ENCODE data around the gene C6. TPM values are rescaled to one million over a fixed set of nuclear protein-coding genes. Genes with fewer than 3 reads are reported as not detected.

Gene C6
- total and polyA plus RNA-seq, 2 donors (not counting 1 experiment from before 2014, with no cell fraction given), result not detected

DNA sequence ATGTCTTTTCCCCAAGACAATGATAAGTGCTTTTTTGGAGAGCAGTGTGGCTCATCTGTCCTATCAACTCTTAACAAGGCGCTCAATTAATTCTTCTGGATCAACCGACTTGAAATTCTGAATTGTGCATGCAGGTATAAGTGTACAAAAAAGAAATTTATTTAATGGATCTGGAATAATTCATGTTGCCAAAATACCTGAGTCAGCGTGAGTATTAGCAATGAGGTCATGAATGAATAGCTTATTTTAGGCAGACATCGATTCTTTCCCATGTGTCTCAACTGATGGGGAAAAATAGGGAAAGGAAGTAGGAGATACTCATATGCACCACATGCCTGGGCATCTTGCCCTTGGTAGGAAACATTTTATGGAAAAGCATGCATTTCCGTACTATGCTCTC lies 68.0 kb downstream of the C6 start:
- Mint-ChIP-seq H3K9me3 (ENCODE audit: insufficient read depth) (no peaks in the 10 kb centered on the region), H3K27me3 (no peaks in the 10 kb centered on the region), H3K27ac (no peak overlapping the region), H3K4me3 (no peak overlapping the region), H3K4me1 (no peaks in the 10 kb centered on the region)
- no peaks in the 10 kb centered on the region for H3K79me2 ChIP-seq (ENCODE audit: control insufficient read depth, insufficient read depth, low read length)
- 91% methylated on average over 2 of the region's 5 CpGs for WGBS (ENCODE audit: insufficient coverage)
- H3K9me3 ChIP-seq (ENCODE audit: control extremely low read depth in 1 of 3, control insufficient read depth in 2 of 3, insufficient read depth in 1 of 3, low read length in 2 of 3), result peaks cover 0 to 3% (median 0%) of the 10 kb centered on the region in 3 donors
- H3K36me3 ChIP-seq (replicated peaks in 1 of 2; ENCODE audit: control extremely low read depth in 1 of 2, control insufficient read depth in 1 of 2, extremely low read depth in 1 of 2, insufficient read depth in 2 of 2, low read length in 1 of 2), result no peaks in the 10 kb centered on the region
- intact Hi-C loops (cut with micrococcal nuclease), result no loop called here
- no peak for DNase-seq
- H3K4me3 ChIP-seq (ENCODE audit: control extremely low read depth in 1 of 5, extremely low read depth in 1 of 5, insufficient read depth in 1 of 5, low read depth in 2 of 5, low read length in 4 of 5), result no peak overlapping the region
- ATAC-seq (ENCODE audit: low read depth), result no peak
- TF ChIP-seq, protein P1, sequence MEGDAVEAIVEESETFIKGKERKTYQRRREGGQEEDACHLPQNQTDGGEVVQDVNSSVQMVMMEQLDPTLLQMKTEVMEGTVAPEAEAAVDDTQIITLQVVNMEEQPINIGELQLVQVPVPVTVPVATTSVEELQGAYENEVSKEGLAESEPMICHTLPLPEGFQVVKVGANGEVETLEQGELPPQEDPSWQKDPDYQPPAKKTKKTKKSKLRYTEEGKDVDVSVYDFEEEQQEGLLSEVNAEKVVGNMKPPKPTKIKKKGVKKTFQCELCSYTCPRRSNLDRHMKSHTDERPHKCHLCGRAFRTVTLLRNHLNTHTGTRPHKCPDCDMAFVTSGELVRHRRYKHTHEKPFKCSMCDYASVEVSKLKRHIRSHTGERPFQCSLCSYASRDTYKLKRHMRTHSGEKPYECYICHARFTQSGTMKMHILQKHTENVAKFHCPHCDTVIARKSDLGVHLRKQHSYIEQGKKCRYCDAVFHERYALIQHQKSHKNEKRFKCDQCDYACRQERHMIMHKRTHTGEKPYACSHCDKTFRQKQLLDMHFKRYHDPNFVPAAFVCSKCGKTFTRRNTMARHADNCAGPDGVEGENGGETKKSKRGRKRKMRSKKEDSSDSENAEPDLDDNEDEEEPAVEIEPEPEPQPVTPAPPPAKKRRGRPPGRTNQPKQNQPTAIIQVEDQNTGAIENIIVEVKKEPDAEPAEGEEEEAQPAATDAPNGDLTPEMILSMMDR (IDR thresholded peaks at IDR 0.05), result no peak
- no peak for TF ChIP-seq EZH2 (IDR thresholded peaks at IDR 0.05; ENCODE audit: borderline replicate concordance, insufficient read depth, low read depth, low read length, poor library complexity, severe bottlenecking)
- H4K20me1 ChIP-seq (ENCODE audit: control insufficient read depth, insufficient read depth, low read length, poor library complexity, severe bottlenecking), result no peaks in the 10 kb centered on the region
- H3K4me2 ChIP-seq (replicated peaks; ENCODE audit: low read depth, low read length, poor library complexity, severe bottlenecking), result no peak overlapping the region
- no peak overlapping the region for H2AFZ ChIP-seq (ENCODE audit: insufficient read depth, low read depth, low read length, poor library complexity, severe bottlenecking)
- no peaks in the 10 kb centered on the region for H3K4me1 ChIP-seq (ENCODE audit: control insufficient read depth in 2 of 2, insufficient read depth in 2 of 2, low read length in 2 of 2)
- no peaks in the 10 kb centered on the region for H3K27me3 ChIP-seq (replicated peaks in 1 of 4; ENCODE audit: control extremely low read depth in 1 of 4, control insufficient read depth in 3 of 4, insufficient read depth in 4 of 4, low read length in 3 of 4)
- no peak overlapping the region for H3K9ac ChIP-seq (ENCODE audit: low read length)
- H3K27ac ChIP-seq (ENCODE audit: low read length in 2 of 2), result no peak overlapping the region
- CTCF ChIA-PET, result no interaction called here
- POLR2A ChIA-PET, result no interaction called here

- Mint-ChIP-seq H3K9me3 (ENCODE audit: insufficient read depth) (no peaks in the 10 kb centered on the region), H3K4me1 (no peaks in the 10 kb centered on the region), H3K27me3 (no peaks in the 10 kb centered on the region), H3K4me3 (no peak overlapping the region), H3K27ac (no peak overlapping the region)
- Histone ChIP-seq H3K9me3 (ENCODE audit: control extremely low read depth in 1 of 3, control insufficient read depth in 2 of 3, insufficient read depth in 1 of 3, low read length in 2 of 3) (no peaks in the 10 kb centered on the region), H3K9ac (ENCODE audit: low read length) (no peak overlapping the region), H2AFZ (ENCODE audit: insufficient read depth, low read depth, low read length, poor library complexity, severe bottlenecking) (no peak overlapping the region), H3K4me2 (replicated peaks; ENCODE audit: low read depth, low read length, poor library complexity, severe bottlenecking) (no peak overlapping the region), H3K27ac (ENCODE audit: low read length in 2 of 2) (no peak overlapping the region), H3K4me3 (ENCODE audit: control extremely low read depth in 1 of 5, extremely low read depth in 1 of 5, insufficient read depth in 1 of 5, low read depth in 2 of 5, low read length in 4 of 5) (no peak overlapping the region), H3K27me3 (replicated peaks in 1 of 4; ENCODE audit: control extremely low read depth in 1 of 4, control insufficient read depth in 3 of 4, insufficient read depth in 4 of 4, low read length in 3 of 4) (no peaks in the 10 kb centered on the region), H4K20me1 (ENCODE audit: control insufficient read depth, insufficient read depth, low read length, poor library complexity, severe bottlenecking) (no peaks in the 10 kb centered on the region), H3K36me3 (replicated peaks in 1 of 2; ENCODE audit: control extremely low read depth in 1 of 2, control insufficient read depth in 1 of 2, extremely low read depth in 1 of 2, insufficient read depth in 2 of 2, low read length in 1 of 2) (no peaks in the 10 kb centered on the region), H3K4me1 (ENCODE audit: control insufficient read depth in 2 of 2, insufficient read depth in 2 of 2, low read length in 2 of 2) (no peaks in the 10 kb centered on the region), H3K79me2 (ENCODE audit: control insufficient read depth, insufficient read depth, low read length) (no peaks in the 10 kb centered on the region)
- intact Hi-C loops (cut with micrococcal nuclease), result no loop called here
- DNase-seq, result no peak
- ChIA-PET POLR2A (no interaction called here), CTCF (no interaction called here)
- TF ChIP-seq EZH2 (IDR thresholded peaks at IDR 0.05; ENCODE audit: borderline replicate concordance, insufficient read depth, low read depth, low read length, poor library complexity, severe bottlenecking), result no peak
- TF ChIP-seq, protein P1 (IDR thresholded peaks at IDR 0.05), result no peak
- 67% methylated on average over 1 of the region's 3 CpGs for WGBS (ENCODE audit: insufficient coverage)
- no peak for ATAC-seq (ENCODE audit: low read depth)
Measured at GRCh38 chr5:41143131-41143901, 70.0 kb downstream of the C6 start.
